HCT116 (cell line): ENCODE results near the gene KRTAP10-8. TPM values are rescaled to one million over a fixed set of nuclear protein-coding genes. Genes with fewer than 3 reads are reported as not detected.

ENCODE experiments used
- ATAC-seq: fragments of 200-7000 bp; cut with Tn5 transposase; 2 replicates; pipeline ENCODE4 v1.9.1; 2020; ENCODE audit warnings: mild to moderate bottlenecking, moderate library complexity
- BruUV-seq: library from RNA; stranded (reverse); fragments of 400-500 nt; replicated peaks from 2 replicates; lab custom pipeline; 2021; lab: Mats Ljungman, UMichigan
- CTCF ChIA-PET: fragments of 300-600 bp; sonication (Branson Sonifier 250); formaldehyde crosslinking; loops from one replicate; lab custom pipeline; 2021; ENCODE audit warnings: antibody characterized with exemption; lab: Charles Lee
- POLR2A ChIA-PET: fragments of 300-600, 350-600 bp; sonication (Branson Sonifier 250); formaldehyde crosslinking; loops from one replicate; lab custom pipeline; 2021; ENCODE audit warnings: antibody characterized with exemption; lab: Charles Lee
- RAD21 ChIA-PET, 2 experiments: fragments of 300-600 bp; sonication (Branson Sonifier 250); formaldehyde crosslinking; loops; one replicate each; lab custom pipeline; 2023; ENCODE audit warnings: low total read pairs in 2 of 2; ENCODE audit not compliant: uncharacterized antibody in 2 of 2, unreplicated experiment in 2 of 2, low non-redundant PET in 1 of 2; lab: Charles Lee
- DNase-seq: peaks from one replicate; pipeline ENCODE4 v3.0.0-alpha.2; 2010; ENCODE audit warnings: low read depth, low spot score
- H2AFZ ChIP-seq: fragments of 200-600 bp; shearing (Covaris generic), sonication (generic); 2 replicates; pipeline ENCODE4 v1.6.1; 2017; ENCODE audit warnings: low read depth, mixed run types, mixed read lengths, antibody characterized with exemption, low read length; ENCODE audit not compliant: poor library complexity, severe bottlenecking
- H3K27ac ChIP-seq: 2 replicates; pipeline ENCODE4 v1.5.1; 2012; ENCODE audit warnings: low read depth, low read length
- H3K27me3 ChIP-seq: fragments of 200-600 bp; sonication (generic); 2 replicates; pipeline ENCODE4 v1.6.1; 2016; ENCODE audit warnings: mixed run types, low read length, mixed read lengths; ENCODE audit not compliant: insufficient read depth
- H3K36me3 ChIP-seq, 2 experiments: fragments of 200-500 bp in 1 of 2; fragments of 200-600 bp in 1 of 2; sonication (Bioruptor generic) in 1 of 2; sonication (generic) in 1 of 2; 2 replicates each; pipeline versions ENCODE4 v1.5.1 to v1.6.1; 2014 to 2016; ENCODE audit warnings: low read length in 2 of 2, inconsistent platforms in 1 of 2, mixed read lengths in 1 of 2, mixed run types in 1 of 2; ENCODE audit not compliant: insufficient read depth in 2 of 2, control insufficient read depth in 1 of 2
- H3K4me1 ChIP-seq, 2 experiments: fragments of 200-600 bp in 1 of 2; sonication (generic) in 1 of 2; 2 replicates each; pipeline versions ENCODE4 v1.5.1 to v1.6.1; 2012 to 2017; ENCODE audit warnings: low read length in 2 of 2, inconsistent platforms in 1 of 2, mild to moderate bottlenecking in 1 of 2, mixed read lengths in 1 of 2, mixed run types in 1 of 2, moderate library complexity in 1 of 2; ENCODE audit not compliant: insufficient read depth in 2 of 2, control insufficient read depth in 1 of 2
- H3K4me2 ChIP-seq: fragments of 200-600 bp; sonication (generic); 2 replicates; pipeline ENCODE4 v1.6.1; 2017; ENCODE audit warnings: mixed run types, low read length, mixed read lengths
- H3K4me3 ChIP-seq, 2 experiments: fragments of 200-600 bp in 1 of 2; sonication (generic) in 1 of 2; replicated peaks in 1 of 2; 2 replicates each; pipeline ENCODE4 v1.5.1; 2011 to 2016; ENCODE audit warnings: low read length in 2 of 2, control low read depth in 1 of 2, low read depth in 1 of 2, mild to moderate bottlenecking in 1 of 2, mixed read lengths in 1 of 2, mixed run types in 1 of 2
- H3K79me2 ChIP-seq: fragments of 200-600 bp; sonication (generic); 2 replicates; pipeline ENCODE4 v1.6.1; 2017; ENCODE audit warnings: mild to moderate bottlenecking, mixed run types, low read length, moderate library complexity, mixed read lengths; ENCODE audit not compliant: insufficient read depth
- H3K9ac ChIP-seq: fragments of 200-600 bp; sonication (generic); 2 replicates; pipeline ENCODE4 v1.6.1; 2016; ENCODE audit warnings: low read length, mixed read lengths
- H3K9me2 ChIP-seq: fragments of 200-600 bp; sonication (generic), shearing (Covaris generic); 2 replicates; pipeline ENCODE4 v1.6.1; 2017; ENCODE audit warnings: mixed run types, mild to moderate bottlenecking, moderate library complexity; ENCODE audit not compliant: insufficient read depth
- H3K9me3 ChIP-seq, 2 experiments: fragments of 200-500 bp in 1 of 2; fragments of 200-600 bp in 1 of 2; sonication (Bioruptor generic) in 1 of 2; sonication (generic) in 1 of 2; 2 replicates each; pipeline ENCODE4 v1.6.1; 2014 to 2017; ENCODE audit warnings: low read length in 2 of 2, mixed read lengths in 2 of 2, inconsistent platforms in 1 of 2, low read depth in 1 of 2, mild to moderate bottlenecking in 1 of 2, mixed run types in 1 of 2, moderate library complexity in 1 of 2; ENCODE audit not compliant: control insufficient read depth in 1 of 2, insufficient read depth in 1 of 2
- H4K20me1 ChIP-seq: fragments of 200-600 bp; sonication (generic), shearing (Covaris generic); 2 replicates; pipeline ENCODE4 v1.6.1; 2017; ENCODE audit warnings: mixed run types, mild to moderate bottlenecking, moderate library complexity; ENCODE audit not compliant: insufficient read depth
- CEBPB ChIP-seq: IDR thresholded peaks from 2 replicates; pipeline ENCODE4 v1.6.1; 2012; ENCODE audit warnings: low read depth
- EGR1 ChIP-seq: IDR thresholded peaks from 2 replicates; pipeline ENCODE4 v1.6.1; 2012; ENCODE audit warnings: low read depth
- ELF1 ChIP-seq: IDR thresholded peaks from 2 replicates; pipeline ENCODE4 v1.6.1; 2012; ENCODE audit warnings: low read depth, borderline replicate concordance
- EZH2 ChIP-seq: fragments of 200-600 bp; sonication (generic); IDR thresholded peaks from 2 replicates; pipeline ENCODE4 v1.6.1; 2017; ENCODE audit warnings: antibody characterized with exemption, mixed run types
- EZH2phosphoT487 ChIP-seq: fragments of 200-600 bp; IDR thresholded peaks from 2 replicates; pipeline ENCODE4 v1.6.1; 2018; ENCODE audit warnings: antibody characterized with exemption, borderline replicate concordance
- FOSL1 ChIP-seq: IDR thresholded peaks from 2 replicates; pipeline ENCODE4 v1.6.1; 2012; ENCODE audit warnings: low read depth
- JUND ChIP-seq: IDR thresholded peaks from 2 replicates; pipeline ENCODE4 v1.6.1; 2012
- POLR2A ChIP-seq: IDR thresholded peaks from 2 replicates; pipeline ENCODE4 v1.7.0; 2011; ENCODE audit warnings: borderline replicate concordance; ENCODE audit not compliant: insufficient read depth, insufficient read length; ENCODE audit errors: extremely low read depth
- RAD21 ChIP-seq: IDR thresholded peaks from 2 replicates; pipeline ENCODE4 v1.6.1; 2012; ENCODE audit warnings: low read depth, mild to moderate bottlenecking
- SP1 ChIP-seq: IDR thresholded peaks from 2 replicates; pipeline ENCODE4 v1.6.1; 2012; ENCODE audit warnings: low read depth
- SRF ChIP-seq: IDR thresholded peaks from 2 replicates; pipeline ENCODE4 v1.6.1; 2012; ENCODE audit warnings: low read depth
- TCF7L2 ChIP-seq: IDR thresholded peaks from 2 replicates; pipeline ENCODE4 v1.7.0; 2011; ENCODE audit warnings: borderline replicate concordance, inconsistent platforms; ENCODE audit not compliant: insufficient read depth, insufficient read length; ENCODE audit errors: extremely low read depth
- YY1 ChIP-seq: IDR thresholded peaks from 2 replicates; pipeline ENCODE4 v1.6.1; 2011; ENCODE audit warnings: low read length, low read depth, moderate library complexity, mild to moderate bottlenecking; ENCODE audit not compliant: insufficient replicate concordance; ENCODE audit errors: extremely low read depth
- ZFX ChIP-seq: fragments of 450-650 bp; IDR thresholded peaks from 2 replicates; pipeline ENCODE4 v1.6.1; 2017
- ZNF274 ChIP-seq: fragments of 200-500 bp; sonication (Bioruptor generic); IDR thresholded peaks from 2 replicates; pipeline ENCODE4 v1.6.1; 2014; ENCODE audit warnings: mild to moderate bottlenecking, low read depth, low read length, inconsistent platforms
- intact Hi-C: fragments of 100-400 bp; cut with micrococcal nuclease; formaldehyde crosslinking; loops from 2 replicates; pipeline ENCODE4 v1.10.0; 2022
- total RNA-seq: library from RNA; stranded (reverse); gene quantifications from one replicate; pipeline ENCODE4 v1.2.1, GENCODE V29; 2021; ENCODE audit not compliant: unreplicated experiment
- TF ChIP-seq, protein P1 (sequence below): IDR thresholded peaks from 2 replicates; pipeline ENCODE4 v1.6.1; 2012
- TF ChIP-seq, protein P2 (sequence below), 3 experiments: fragments of 200-600 bp in 1 of 3; sonication (generic) in 1 of 3; IDR thresholded peaks in 2 of 3; conservative IDR thresholded peaks in 1 of 3; 2 replicates each; pipeline ENCODE4 v1.5.1; 2012 to 2017; ENCODE audit warnings: low read depth in 2 of 3, low read length in 2 of 3, antibody characterized with exemption in 1 of 3, borderline replicate concordance in 1 of 3, control low read depth in 1 of 3, mild to moderate bottlenecking in 1 of 3, mixed read lengths in 1 of 3, mixed run types in 1 of 3, moderate library complexity in 1 of 3; ENCODE audit not compliant: insufficient read depth in 1 of 3
- TF ChIP-seq, protein P3 (sequence below): IDR thresholded peaks from 2 replicates; pipeline ENCODE4 v1.6.1; 2011; ENCODE audit warnings: mild to moderate bottlenecking, low read length, moderate library complexity; ENCODE audit not compliant: insufficient replicate concordance; ENCODE audit errors: extremely low read depth
- TF ChIP-seq, protein P4 (sequence below): IDR thresholded peaks from 2 replicates; pipeline ENCODE4 v1.6.1; 2012; ENCODE audit warnings: low read depth

KRTAP10-8 gene
- total RNA-seq, 1 experiment from 2014 or later = not detected

DNA sequence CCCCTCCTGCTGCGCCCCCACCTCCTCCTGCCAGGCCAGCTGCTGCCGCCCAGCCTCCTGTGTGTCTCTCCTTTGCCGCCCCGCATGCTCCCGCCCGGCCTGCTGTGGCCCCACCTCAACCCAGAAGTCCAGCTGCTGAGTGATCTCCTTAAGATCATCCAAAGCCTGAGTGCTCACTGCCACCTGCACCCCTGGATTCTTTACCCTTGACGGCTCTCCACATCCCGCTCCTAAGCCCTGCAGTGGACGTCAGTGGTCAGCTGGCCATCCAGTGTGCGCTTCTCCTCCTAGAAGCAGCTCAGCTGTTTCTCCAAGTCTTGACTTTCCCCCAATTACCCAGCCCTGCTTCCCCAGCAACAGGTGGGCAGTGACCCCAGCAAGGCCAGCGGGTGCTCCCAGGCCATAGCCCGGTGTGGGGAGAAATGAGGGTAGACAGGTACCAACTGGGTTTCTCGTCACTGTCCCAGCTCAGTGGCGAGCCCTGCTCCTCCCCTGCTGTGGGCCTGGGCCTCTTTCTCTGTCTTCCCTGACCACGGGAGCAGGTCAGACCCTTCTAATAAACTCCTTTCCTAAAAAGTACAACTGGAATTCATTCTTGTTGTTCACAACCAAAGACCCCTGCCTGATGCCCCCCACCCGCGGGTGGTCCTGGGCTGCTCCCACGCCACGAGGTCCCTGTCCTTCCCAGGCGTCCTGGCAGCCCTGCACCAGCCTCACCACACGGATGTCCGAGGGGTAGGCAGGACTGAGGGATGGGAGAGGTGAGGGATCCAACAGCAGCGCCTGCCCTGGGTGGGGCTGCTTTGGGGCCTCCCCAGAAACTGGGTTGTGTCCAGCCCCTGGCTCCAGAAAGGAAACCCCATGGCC is 10.1 kb upstream of the KRTAP10-8 start:
- Histone ChIP-seq H3K36me3 (no peaks in the 10 kb centered on the region), H3K27ac (no peak overlapping the region), H3K9ac (no peak overlapping the region), H3K79me2 (no peaks in the 10 kb centered on the region), H3K9me3 (no peaks in the 10 kb centered on the region), H2AFZ (no peak overlapping the region), H3K27me3 (peaks cover 11% of the 10 kb centered on the region; the same call in 1 of the 2 replicates), H4K20me1 (no peaks in the 10 kb centered on the region), H3K4me3 (no peak overlapping the region), H3K9me2 (no peaks in the 10 kb centered on the region), H3K4me2 (no peak overlapping the region), H3K4me1 (peaks cover 0 to 3% of the 10 kb centered on the region in 2 experiments; a peak in 1 of 4 replicates)
- DNase-seq (no peak), ATAC-seq (no peak)
- CTCF ChIA-PET = no interaction called here
- intact Hi-C loops = no loop called here
- BruUV-seq = no TSS peak
- TF ChIP-seq CEBPB = no peak
- TF ChIP-seq ELF1 = no peak
- TF ChIP-seq, protein P1, sequence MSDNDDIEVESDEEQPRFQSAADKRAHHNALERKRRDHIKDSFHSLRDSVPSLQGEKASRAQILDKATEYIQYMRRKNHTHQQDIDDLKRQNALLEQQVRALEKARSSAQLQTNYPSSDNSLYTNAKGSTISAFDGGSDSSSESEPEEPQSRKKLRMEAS = no peak
- TF ChIP-seq, protein P2, sequence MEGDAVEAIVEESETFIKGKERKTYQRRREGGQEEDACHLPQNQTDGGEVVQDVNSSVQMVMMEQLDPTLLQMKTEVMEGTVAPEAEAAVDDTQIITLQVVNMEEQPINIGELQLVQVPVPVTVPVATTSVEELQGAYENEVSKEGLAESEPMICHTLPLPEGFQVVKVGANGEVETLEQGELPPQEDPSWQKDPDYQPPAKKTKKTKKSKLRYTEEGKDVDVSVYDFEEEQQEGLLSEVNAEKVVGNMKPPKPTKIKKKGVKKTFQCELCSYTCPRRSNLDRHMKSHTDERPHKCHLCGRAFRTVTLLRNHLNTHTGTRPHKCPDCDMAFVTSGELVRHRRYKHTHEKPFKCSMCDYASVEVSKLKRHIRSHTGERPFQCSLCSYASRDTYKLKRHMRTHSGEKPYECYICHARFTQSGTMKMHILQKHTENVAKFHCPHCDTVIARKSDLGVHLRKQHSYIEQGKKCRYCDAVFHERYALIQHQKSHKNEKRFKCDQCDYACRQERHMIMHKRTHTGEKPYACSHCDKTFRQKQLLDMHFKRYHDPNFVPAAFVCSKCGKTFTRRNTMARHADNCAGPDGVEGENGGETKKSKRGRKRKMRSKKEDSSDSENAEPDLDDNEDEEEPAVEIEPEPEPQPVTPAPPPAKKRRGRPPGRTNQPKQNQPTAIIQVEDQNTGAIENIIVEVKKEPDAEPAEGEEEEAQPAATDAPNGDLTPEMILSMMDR (IDR thresholded peaks at IDR 0.05 in 2 of 3, conservative IDR thresholded peaks at IDR 0.05 in 1 of 3; ENCODE audit: borderline replicate concordance in 1 of 3, insufficient read depth in 1 of 3, low read depth in 2 of 3, low read length in 2 of 3) = no peak
- TF ChIP-seq EZH2 = no peak
- TF ChIP-seq FOSL1 = no peak
- no peak for TF ChIP-seq TCF7L2
- TF ChIP-seq RAD21 = no peak
- TF ChIP-seq SP1 = no peak
- no peak for TF ChIP-seq EGR1
- TF ChIP-seq ZFX = no peak
- no peak for TF ChIP-seq YY1
- TF ChIP-seq, protein P3, sequence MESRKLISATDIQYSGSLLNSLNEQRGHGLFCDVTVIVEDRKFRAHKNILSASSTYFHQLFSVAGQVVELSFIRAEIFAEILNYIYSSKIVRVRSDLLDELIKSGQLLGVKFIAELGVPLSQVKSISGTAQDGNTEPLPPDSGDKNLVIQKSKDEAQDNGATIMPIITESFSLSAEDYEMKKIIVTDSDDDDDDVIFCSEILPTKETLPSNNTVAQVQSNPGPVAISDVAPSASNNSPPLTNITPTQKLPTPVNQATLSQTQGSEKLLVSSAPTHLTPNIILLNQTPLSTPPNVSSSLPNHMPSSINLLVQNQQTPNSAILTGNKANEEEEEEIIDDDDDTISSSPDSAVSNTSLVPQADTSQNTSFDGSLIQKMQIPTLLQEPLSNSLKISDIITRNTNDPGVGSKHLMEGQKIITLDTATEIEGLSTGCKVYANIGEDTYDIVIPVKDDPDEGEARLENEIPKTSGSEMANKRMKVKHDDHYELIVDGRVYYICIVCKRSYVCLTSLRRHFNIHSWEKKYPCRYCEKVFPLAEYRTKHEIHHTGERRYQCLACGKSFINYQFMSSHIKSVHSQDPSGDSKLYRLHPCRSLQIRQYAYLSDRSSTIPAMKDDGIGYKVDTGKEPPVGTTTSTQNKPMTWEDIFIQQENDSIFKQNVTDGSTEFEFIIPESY = no peak
- TF ChIP-seq JUND = no peak
- no peak for TF ChIP-seq POLR2A
- no peak for TF ChIP-seq ZNF274
- no peak for TF ChIP-seq SRF
- TF ChIP-seq EZH2phosphoT487 = no peak
- TF ChIP-seq, protein P4, sequence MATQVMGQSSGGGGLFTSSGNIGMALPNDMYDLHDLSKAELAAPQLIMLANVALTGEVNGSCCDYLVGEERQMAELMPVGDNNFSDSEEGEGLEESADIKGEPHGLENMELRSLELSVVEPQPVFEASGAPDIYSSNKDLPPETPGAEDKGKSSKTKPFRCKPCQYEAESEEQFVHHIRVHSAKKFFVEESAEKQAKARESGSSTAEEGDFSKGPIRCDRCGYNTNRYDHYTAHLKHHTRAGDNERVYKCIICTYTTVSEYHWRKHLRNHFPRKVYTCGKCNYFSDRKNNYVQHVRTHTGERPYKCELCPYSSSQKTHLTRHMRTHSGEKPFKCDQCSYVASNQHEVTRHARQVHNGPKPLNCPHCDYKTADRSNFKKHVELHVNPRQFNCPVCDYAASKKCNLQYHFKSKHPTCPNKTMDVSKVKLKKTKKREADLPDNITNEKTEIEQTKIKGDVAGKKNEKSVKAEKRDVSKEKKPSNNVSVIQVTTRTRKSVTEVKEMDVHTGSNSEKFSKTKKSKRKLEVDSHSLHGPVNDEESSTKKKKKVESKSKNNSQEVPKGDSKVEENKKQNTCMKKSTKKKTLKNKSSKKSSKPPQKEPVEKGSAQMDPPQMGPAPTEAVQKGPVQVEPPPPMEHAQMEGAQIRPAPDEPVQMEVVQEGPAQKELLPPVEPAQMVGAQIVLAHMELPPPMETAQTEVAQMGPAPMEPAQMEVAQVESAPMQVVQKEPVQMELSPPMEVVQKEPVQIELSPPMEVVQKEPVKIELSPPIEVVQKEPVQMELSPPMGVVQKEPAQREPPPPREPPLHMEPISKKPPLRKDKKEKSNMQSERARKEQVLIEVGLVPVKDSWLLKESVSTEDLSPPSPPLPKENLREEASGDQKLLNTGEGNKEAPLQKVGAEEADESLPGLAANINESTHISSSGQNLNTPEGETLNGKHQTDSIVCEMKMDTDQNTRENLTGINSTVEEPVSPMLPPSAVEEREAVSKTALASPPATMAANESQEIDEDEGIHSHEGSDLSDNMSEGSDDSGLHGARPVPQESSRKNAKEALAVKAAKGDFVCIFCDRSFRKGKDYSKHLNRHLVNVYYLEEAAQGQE = no peak
- RAD21 ChIA-PET = no interaction called here
- POLR2A ChIA-PET = no interaction called here
